Erythroblast (primary cell): ENCODE measurements around the gene EIF2B5.

Experiments
- GATA1 ChIP-seq: IDR thresholded peaks from 2 replicates; pipeline ENCODE4 v1.6.1; 2011; ENCODE audit warnings: low read depth, mild to moderate bottlenecking, control low read depth, low read length, moderate library complexity
- POLR2A ChIP-seq: IDR thresholded peaks from 2 replicates; pipeline ENCODE4 v1.6.1; 2011; ENCODE audit warnings: mild to moderate bottlenecking, low read length

DNA sequence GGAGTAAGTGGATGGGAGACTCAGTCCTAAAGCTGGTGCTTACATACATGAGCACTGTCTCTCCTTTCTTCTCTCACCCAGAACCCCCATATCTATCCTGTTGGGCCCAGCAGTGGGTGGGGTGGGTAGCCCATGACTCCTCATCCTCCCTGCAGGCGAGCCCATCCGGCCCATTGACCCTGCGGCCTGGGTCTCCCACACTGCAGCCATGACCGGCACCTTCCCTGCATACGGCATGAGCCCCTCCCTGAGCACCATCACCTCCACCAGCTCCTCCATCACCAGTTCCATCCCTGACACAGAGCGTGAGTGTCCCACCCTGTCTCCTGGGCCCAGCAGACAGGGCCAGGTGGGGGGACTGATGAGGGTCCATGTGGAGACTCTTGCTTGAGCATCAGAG, 31.5 kb downstream of the EIF2B5 start:
- TF ChIP-seq POLR2A (no peak), GATA1 (no peak)
